Stimulated activated CD4-positive, alpha-beta T cell treated with anti-CD3 and anti-CD28 coated beads, TNF-alpha, amount 100 ng/mL, for 24 hours (primary cell): ENCODE measurements around the gene ANO4.
"Not testable (repeated sequence)": the region's sequence is repeated elsewhere in the genome, so short reads cannot be mapped to it uniquely, and the experiment has no call there.

Experiments used
- DNase-seq, 3 experiments: peaks; one replicate each; pipeline ENCODE4 v3.0.0-alpha.2; 2020; ENCODE audit warnings: low read depth in 3 of 3

The ANO4 gene

GRCh38 chr12:101042211-101042610 lies 247.6 kb downstream of the ANO4 start:
- no peak for DNase-seq

GRCh38 chr12:101044512-101045059 lies 250.0 kb downstream of the ANO4 start:
- DNase-seq: no peak

- DNase-seq: no peak
Observed at GRCh38 chr12:101045486-101046464, 251.2 kb downstream of the ANO4 start.

GRCh38 chr12:101047652-101048051 lies 253.1 kb downstream of the ANO4 start:
- DNase-seq: no peak

- DNase-seq: no peak
Observed at GRCh38 chr12:101050631-101051030, 256.1 kb downstream of the ANO4 start.

GRCh38 chr12:101051151-101051550 lies 256.6 kb downstream of the ANO4 start:
- no peak for DNase-seq

- no peak for DNase-seq
Observed at GRCh38 chr12:101051901-101052550, 257.4 kb downstream of the ANO4 start.

- no peak for DNase-seq
Observed at GRCh38 chr12:101053203-101053602, 258.6 kb downstream of the ANO4 start.

GRCh38 chr12:101055940-101056339 lies 261.4 kb downstream of the ANO4 start:
- DNase-seq: no peak

GRCh38 chr12:101062508-101062907 lies 267.9 kb downstream of the ANO4 start:
- not testable (repeated sequence) for DNase-seq

GRCh38 chr12:101064721-101065120 lies 270.1 kb downstream of the ANO4 start:
- no peak for DNase-seq

GRCh38 chr12:101066489-101066888 lies 271.9 kb downstream of the ANO4 start:
- DNase-seq: no peak

GRCh38 chr12:101068402-101068801 lies 273.8 kb downstream of the ANO4 start:
- DNase-seq: no peak

- no peak for DNase-seq
Observed at GRCh38 chr12:101068836-101069235, 274.3 kb downstream of the ANO4 start.

- no peak for DNase-seq
Observed at GRCh38 chr12:101074940-101075680, 280.5 kb downstream of the ANO4 start.

GRCh38 chr12:101076921-101077320 lies 282.3 kb downstream of the ANO4 start:
- DNase-seq: no peak

GRCh38 chr12:101077791-101078528 lies 283.4 kb downstream of the ANO4 start:
- no peak for DNase-seq

GRCh38 chr12:101078536-101079285 lies 284.1 kb downstream of the ANO4 start:
- no peak for DNase-seq

- no peak for DNase-seq
Observed at GRCh38 chr12:101082706-101083105, 288.1 kb downstream of the ANO4 start.

GRCh38 chr12:101086490-101087135 lies 292.0 kb downstream of the ANO4 start:
- no peak for DNase-seq
